ENCODE measurements around the gene GET3. TPM values are rescaled to one million over a fixed set of nuclear protein-coding genes. Genes with fewer than 3 reads are reported as not detected.

The GET3 gene
- total and polyA plus RNA-seq, 2 of the 13 experiments (the other 11 are each of a cell fraction or from before 2014, with no cell fraction given): 57.7 to 59.4 TPM

DNA sequence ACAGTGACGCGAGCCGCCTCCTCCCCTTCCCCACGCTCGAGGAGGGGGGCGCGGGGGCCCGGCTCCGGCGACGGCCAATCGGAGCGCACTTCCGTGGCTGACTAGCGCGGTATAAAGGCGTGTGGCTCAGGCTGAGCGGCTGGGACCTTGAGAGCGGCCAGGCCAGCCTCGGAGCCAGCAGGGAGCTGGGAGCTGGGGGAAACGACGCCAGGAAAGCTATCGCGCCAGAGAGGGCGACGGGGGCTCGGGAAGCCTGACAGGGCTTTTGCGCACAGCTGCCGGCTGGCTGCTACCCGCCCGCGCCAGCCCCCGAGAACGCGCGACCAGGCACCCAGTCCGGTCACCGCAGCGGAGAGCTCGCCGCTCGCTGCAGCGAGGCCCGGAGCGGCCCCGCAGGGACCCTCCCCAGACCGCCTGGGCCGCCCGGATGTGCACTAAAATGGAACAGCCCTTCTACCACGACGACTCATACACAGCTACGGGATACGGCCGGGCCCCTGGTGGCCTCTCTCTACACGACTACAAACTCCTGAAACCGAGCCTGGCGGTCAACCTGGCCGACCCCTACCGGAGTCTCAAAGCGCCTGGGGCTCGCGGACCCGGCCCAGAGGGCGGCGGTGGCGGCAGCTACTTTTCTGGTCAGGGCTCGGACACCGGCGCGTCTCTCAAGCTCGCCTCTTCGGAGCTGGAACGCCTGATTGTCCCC, 54.2 kb downstream of the GET3 start, which contains the start of gene JUNB (continued):
- TF ChIP-seq RBAK (CRISPR knock-in tag; IDR thresholded peaks at IDR 0.05): no peak
- TF ChIP-seq JUND (CRISPR knock-in tag; IDR thresholded peaks at IDR 0.05): no peak
- no peak for TF ChIP-seq ZNF782 (CRISPR knock-in tag; IDR thresholded peaks at IDR 0.05; ENCODE audit: borderline replicate concordance)
- TF ChIP-seq, protein P1, sequence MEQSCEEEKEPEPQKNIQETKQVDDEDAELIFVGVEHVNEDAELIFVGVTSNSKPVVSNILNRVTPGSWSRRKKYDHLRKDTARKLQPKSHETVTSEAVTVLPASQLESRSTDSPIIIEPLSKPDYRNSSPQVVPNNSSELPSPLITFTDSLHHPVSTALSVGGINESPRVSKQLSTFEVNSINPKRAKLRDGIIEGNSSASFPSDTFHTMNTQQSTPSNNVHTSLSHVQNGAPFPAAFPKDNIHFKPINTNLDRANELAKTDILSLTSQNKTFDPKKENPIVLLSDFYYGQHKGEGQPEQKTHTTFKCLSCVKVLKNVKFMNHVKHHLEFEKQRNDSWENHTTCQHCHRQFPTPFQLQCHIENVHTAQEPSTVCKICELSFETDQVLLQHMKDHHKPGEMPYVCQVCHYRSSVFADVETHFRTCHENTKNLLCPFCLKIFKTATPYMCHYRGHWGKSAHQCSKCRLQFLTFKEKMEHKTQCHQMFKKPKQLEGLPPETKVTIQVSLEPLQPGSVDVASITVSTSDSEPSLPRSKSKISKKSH (CRISPR knock-in tag; IDR thresholded peaks at IDR 0.05; ENCODE audit: borderline replicate concordance): peak; percentile 89
- no peak for TF ChIP-seq ZNF446 (CRISPR knock-in tag; IDR thresholded peaks at IDR 0.05)
- TF ChIP-seq NFKBIZ (CRISPR knock-in tag; IDR thresholded peaks at IDR 0.05): 0 out of 2 replicates have a peak, but pooled peaks have one; percentile 81
- TF ChIP-seq ZNF230 (CRISPR knock-in tag; IDR thresholded peaks at IDR 0.05): no peak
- TF ChIP-seq, protein P2, sequence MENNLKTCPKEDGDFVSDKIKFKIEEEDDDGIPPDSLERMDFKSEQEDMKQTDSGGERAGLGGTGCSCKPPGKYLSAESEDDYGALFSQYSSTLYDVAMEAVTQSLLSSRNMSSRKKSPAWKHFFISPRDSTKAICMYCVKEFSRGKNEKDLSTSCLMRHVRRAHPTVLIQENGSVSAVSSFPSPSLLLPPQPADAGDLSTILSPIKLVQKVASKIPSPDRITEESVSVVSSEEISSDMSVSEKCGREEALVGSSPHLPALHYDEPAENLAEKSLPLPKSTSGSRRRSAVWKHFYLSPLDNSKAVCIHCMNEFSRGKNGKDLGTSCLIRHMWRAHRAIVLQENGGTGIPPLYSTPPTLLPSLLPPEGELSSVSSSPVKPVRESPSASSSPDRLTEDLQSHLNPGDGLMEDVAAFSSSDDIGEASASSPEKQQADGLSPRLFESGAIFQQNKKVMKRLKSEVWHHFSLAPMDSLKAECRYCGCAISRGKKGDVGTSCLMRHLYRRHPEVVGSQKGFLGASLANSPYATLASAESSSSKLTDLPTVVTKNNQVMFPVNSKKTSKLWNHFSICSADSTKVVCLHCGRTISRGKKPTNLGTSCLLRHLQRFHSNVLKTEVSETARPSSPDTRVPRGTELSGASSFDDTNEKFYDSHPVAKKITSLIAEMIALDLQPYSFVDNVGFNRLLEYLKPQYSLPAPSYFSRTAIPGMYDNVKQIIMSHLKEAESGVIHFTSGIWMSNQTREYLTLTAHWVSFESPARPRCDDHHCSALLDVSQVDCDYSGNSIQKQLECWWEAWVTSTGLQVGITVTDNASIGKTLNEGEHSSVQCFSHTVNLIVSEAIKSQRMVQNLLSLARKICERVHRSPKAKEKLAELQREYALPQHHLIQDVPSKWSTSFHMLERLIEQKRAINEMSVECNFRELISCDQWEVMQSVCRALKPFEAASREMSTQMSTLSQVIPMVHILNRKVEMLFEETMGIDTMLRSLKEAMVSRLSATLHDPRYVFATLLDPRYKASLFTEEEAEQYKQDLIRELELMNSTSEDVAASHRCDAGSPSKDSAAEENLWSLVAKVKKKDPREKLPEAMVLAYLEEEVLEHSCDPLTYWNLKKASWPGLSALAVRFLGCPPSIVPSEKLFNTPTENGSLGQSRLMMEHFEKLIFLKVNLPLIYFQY (CRISPR knock-in tag; IDR thresholded peaks at IDR 0.05; ENCODE audit: borderline replicate concordance): peak; percentile 75; the same call in 1 of the 2 replicates
- TF ChIP-seq DBP (CRISPR knock-in tag; IDR thresholded peaks at IDR 0.05; ENCODE audit: not compliant biosample characterization): no peak
- TF ChIP-seq, protein P3, sequence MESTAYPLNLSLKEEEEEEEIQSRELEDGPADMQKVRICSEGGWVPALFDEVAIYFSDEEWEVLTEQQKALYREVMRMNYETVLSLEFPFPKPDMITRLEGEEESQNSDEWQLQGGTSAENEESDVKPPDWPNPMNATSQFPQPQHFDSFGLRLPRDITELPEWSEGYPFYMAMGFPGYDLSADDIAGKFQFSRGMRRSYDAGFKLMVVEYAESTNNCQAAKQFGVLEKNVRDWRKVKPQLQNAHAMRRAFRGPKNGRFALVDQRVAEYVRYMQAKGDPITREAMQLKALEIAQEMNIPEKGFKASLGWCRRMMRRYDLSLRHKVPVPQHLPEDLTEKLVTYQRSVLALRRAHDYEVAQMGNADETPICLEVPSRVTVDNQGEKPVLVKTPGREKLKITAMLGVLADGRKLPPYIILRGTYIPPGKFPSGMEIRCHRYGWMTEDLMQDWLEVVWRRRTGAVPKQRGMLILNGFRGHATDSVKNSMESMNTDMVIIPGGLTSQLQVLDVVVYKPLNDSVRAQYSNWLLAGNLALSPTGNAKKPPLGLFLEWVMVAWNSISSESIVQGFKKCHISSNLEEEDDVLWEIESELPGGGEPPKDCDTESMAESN (CRISPR knock-in tag; conservative IDR thresholded peaks at IDR 0.05): peak; percentile 86
- peak; percentile 82; the same call in 1 of the 2 replicates for TF ChIP-seq IRF9 (CRISPR knock-in tag; IDR thresholded peaks at IDR 0.05; ENCODE audit: borderline replicate concordance)
- no peak for TF ChIP-seq JUN (CRISPR knock-in tag; IDR thresholded peaks at IDR 0.05)
- TF ChIP-seq ZNF598 (CRISPR knock-in tag; IDR thresholded peaks at IDR 0.05; ENCODE audit: borderline replicate concordance): peak; percentile 47; the same call in 1 of the 2 replicates
- TF ChIP-seq SAFB2 (CRISPR knock-in tag; IDR thresholded peaks at IDR 0.05; ENCODE audit: borderline replicate concordance, low read depth): peak; percentile 86; the same call in 1 of the 2 replicates
- no peak for TF ChIP-seq TBP (CRISPR knock-in tag; IDR thresholded peaks at IDR 0.05)
- peak; percentile 85 for TF ChIP-seq ZNF777 (CRISPR knock-in tag; IDR thresholded peaks at IDR 0.05)
- no peak for TF ChIP-seq HOXA7 (CRISPR knock-in tag; IDR thresholded peaks at IDR 0.05)
- TF ChIP-seq ZNF841 (CRISPR knock-in tag; IDR thresholded peaks at IDR 0.05; ENCODE audit: borderline replicate concordance): no peak
- TF ChIP-seq NFE2 (CRISPR knock-in tag; IDR thresholded peaks at IDR 0.05): no peak

All from HepG2 (cell line).